NCI-H2107 treated with DMSO at 0.1 percent for 48 hours (cell line): Measurements from ENCODE around the gene C10orf71.

ENCODE experiments used
- DNase-seq: peaks from one replicate; lab custom pipeline; 2025; ENCODE audit not compliant: unreplicated experiment; lab: John Stamatoyannopoulos, UW

The C10orf71 gene

GRCh38 chr10:49374740-49375139 is 75.8 kb downstream of the C10orf71 start:
- no peak for DNase-seq

DNA sequence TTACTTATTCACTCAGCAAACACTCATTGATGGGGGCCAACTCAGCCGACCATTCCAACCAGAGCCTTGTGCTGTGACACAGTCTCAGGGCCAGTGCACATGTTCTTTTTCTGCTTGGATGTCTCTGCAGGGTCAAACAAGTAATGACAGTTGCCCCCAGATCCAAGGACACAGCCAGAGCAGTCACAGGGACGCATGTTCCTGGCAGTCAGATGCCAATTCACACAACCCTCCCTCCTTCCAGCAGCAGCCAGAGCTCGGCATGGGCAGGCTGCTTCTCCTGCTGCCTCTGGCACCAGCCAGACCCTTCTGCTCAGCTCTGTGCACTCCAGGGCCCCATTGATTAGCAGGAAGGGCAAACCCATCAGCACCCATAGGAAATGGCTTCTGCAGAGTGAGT is 76.6 kb downstream of the C10orf71 start:
- DNase-seq: no peak
